ENCODE results near the gene FFAR1.

Gene FFAR1

DNA sequence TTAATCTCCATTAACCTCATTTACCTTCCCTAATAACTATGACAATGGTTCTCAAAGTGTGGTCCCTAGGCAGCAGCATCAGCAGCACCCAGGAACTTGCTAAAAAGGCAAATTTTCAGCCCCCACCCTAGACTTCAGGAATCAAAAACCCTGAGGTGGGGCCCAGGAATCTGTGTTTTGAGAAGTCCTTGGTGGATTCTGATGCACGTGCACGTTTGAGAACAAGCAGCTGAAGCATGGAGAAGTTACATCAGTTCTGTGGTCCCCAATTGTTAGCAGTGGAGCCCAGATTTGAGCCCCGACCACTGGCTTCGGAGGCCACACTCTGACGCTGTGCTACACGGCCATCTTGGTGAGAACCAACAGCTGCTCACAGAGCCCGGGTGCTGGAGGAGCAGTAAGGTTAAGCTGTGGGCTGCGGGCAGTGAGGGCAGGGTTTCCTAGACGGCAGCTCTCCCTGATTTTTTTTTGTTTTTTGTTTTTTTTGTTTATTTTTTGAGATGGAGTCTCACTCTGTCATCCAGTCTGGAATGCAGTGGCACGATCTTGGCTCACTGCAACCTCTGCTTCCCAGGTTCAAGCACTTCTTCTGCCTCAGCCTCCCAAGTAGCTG lies 32.7 kb upstream of the FFAR1 start:
- TF ChIP-seq, protein P1, sequence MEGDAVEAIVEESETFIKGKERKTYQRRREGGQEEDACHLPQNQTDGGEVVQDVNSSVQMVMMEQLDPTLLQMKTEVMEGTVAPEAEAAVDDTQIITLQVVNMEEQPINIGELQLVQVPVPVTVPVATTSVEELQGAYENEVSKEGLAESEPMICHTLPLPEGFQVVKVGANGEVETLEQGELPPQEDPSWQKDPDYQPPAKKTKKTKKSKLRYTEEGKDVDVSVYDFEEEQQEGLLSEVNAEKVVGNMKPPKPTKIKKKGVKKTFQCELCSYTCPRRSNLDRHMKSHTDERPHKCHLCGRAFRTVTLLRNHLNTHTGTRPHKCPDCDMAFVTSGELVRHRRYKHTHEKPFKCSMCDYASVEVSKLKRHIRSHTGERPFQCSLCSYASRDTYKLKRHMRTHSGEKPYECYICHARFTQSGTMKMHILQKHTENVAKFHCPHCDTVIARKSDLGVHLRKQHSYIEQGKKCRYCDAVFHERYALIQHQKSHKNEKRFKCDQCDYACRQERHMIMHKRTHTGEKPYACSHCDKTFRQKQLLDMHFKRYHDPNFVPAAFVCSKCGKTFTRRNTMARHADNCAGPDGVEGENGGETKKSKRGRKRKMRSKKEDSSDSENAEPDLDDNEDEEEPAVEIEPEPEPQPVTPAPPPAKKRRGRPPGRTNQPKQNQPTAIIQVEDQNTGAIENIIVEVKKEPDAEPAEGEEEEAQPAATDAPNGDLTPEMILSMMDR (IDR thresholded peaks at IDR 0.05; ENCODE audit: borderline replicate concordance, insufficient read depth, low read depth, low read length) = no peak
- no peak overlapping the region for H3K4me3 ChIP-seq (ENCODE audit: low read depth, low read length)

DNA sequence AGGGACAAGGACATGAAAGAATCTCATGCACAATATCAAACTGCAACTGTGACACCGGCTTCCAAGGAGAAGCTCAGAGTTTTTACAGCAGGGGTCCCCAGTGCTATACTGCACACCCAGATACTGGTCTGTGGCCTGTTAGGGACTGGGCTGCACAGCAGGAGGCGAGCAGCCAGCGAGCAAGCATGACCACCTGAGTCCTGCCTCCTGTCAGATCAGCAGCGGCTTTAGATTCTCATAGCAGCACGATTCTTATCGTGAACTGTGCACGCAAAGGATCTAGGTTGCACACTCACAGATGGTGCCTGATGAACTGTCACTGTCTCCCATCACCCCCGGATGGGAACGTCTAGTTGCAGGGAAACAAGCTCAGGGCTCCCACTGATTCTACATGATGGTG lies 31.8 kb upstream of the FFAR1 start:
- TF ChIP-seq, protein P1 (IDR thresholded peaks at IDR 0.05; ENCODE audit: borderline replicate concordance, insufficient read depth, low read depth, low read length) = no peak
- H3K4me3 ChIP-seq (ENCODE audit: low read depth, low read length) = no peak overlapping the region

DNA sequence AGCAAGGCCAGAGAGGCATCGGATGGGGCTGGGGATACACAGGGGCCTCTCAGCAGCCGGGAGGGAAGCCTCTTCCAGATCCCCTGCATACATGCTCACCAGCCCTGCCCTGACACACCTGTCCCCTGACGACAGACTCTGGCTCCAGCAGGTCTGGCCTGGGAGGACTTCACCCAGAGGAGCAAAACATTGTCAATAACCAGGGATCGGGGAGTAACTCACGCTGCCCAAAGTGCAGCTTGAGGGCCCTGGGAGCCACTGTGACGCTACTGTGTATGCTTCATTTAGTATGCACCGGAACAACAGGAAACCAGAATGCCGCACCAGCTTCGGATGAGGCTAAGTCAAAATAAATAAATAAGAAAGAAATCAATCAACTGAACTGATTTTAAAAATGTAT lies 31.1 kb upstream of the FFAR1 start:
- H3K4me3 ChIP-seq (ENCODE audit: low read depth, low read length) = no peak overlapping the region
- TF ChIP-seq, protein P1 (IDR thresholded peaks at IDR 0.05; ENCODE audit: borderline replicate concordance, insufficient read depth, low read depth, low read length) = no peak

DNA sequence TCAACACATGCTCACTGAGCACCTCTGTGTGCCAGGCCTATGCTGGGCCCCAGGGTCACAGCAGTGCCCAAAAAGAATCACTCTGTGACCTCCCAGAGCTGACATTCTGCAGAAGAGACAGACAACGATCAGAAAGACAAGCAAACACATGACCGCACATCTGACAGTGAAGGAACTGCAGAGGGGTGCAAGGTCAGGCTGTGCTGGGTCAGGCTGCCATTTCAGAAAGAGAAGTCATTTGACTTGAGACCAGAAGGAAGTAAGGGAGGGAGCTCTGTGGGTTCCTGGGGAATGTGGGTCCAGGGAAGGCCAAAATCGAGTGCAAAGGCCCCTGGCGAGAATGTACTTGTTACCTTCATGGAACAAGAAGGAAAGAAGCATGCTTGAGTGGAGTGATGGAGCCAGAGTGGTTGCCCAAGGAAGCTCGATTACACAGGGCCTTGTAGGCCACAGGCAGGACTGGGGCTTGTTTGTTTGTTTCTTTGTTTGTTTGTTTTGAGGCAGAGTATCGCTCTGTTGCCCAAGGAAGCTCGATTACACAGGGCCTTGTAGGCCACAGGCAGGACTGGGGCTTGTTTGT lies 30.1 kb upstream of the FFAR1 start:
- TF ChIP-seq, protein P1 (IDR thresholded peaks at IDR 0.05; ENCODE audit: borderline replicate concordance, insufficient read depth, low read depth, low read length) = no peak
- no peak overlapping the region for H3K4me3 ChIP-seq (ENCODE audit: low read depth, low read length)

DNA sequence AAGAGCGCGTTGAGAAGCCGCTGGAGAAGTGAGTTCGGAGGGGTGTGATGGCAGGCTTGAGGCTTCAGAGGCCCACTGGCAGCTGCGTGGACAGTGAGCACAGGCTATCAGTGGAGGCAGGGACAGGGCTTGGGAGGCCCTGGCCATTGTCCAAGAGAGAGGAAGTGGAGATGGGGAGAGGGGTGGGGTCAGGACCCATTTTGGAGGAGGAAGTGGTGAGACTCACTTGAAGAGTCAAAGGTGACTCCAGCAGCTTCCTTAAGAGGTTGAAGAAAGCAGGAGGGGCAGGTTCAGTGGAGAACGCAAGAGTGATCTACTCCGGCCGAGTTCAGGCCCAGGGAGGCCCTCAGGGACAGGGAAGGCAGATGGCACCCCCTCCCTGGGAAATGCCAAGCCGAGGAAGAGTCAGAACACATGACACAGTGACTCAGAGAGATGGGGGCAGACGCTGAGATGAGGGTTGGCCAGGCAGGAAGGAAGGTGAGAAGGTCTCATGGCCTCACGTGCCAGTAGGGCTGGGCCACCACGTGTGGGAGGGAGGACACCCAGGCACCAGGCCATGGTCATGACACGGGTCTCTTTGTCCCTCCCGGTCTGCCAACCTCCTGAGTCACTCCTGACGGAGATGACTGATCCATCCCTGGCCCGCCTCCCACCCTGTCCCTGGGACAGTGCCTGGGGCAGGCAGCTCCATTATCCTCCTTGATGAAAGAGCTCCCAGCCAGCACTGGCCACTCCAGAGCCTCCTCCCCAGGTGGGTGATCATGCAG lies 28.8 kb upstream of the FFAR1 start:
- TF ChIP-seq, protein P1 (IDR thresholded peaks at IDR 0.05; ENCODE audit: borderline replicate concordance, insufficient read depth, low read depth, low read length) = no peak
- no peak overlapping the region for H3K4me3 ChIP-seq (ENCODE audit: low read depth, low read length)

DNA sequence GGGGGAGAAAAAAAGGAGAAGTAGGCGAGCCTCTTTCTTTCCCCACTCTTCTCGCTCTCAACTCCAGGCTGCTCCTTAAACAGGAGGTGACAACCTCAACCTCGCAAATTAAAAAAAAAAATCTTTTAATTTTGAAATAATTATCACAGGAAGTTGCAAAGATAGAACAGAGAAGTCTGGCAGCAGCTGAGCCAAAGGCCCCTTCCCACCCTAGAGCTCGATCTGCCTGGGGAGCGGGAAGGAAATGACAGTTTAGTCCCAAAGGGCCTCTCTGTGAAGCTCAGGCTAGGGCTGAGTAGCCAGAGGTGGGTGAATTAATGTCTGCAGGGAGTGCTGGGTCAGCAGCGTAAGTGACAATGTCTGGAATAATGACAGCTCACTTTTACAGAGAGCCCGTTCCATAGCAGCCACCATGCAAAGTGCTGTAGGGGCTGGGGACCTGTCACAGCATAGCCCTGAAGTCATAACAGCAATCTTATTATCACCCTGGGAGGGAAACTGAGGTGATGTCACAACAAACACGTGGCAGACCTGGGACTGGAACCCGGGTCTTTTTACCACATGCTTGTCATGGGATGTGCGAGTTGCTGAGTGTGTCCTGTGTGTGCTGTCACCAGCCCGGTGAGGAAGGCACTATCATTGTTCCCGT lies 27.5 kb upstream of the FFAR1 start:
- no peak overlapping the region for H3K4me3 ChIP-seq (ENCODE audit: low read depth, low read length)
- TF ChIP-seq, protein P1 (IDR thresholded peaks at IDR 0.05; ENCODE audit: borderline replicate concordance, insufficient read depth, low read depth, low read length) = no peak
